Activated CD4-positive, CD25-positive, alpha-beta regulatory T cell treated with anti-CD3 and anti-CD28 coated beads, Interleukin-2, amount 50 U/mL, for 16 hours (primary cell): Measurements from ENCODE around the gene INPP5D.

Experiments
- DNase-seq: peaks from one replicate; pipeline ENCODE4 v3.0.0-alpha.2; 2020; ENCODE audit warnings: low read depth, low spot score

The INPP5D gene

DNA sequence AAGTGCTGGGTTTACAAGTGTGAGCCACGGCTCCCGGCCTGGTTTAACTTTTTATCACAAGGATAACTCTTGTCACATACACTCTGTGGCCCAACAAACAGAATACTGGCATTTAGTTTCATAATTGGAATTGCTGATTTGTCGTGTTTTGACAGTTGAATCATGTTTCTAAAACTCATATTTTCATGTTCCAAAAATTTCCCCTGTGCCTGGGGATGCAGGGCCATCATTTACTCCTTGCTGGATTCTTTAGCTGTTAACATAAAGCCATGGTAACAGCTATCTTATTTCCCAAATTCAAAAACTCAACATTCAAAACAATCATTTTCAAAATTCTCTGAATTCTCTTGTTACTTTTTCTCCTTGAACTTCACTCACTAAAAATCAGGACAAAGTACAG is 174.9 kb downstream of the INPP5D start:
- DNase-seq = no peak

DNA sequence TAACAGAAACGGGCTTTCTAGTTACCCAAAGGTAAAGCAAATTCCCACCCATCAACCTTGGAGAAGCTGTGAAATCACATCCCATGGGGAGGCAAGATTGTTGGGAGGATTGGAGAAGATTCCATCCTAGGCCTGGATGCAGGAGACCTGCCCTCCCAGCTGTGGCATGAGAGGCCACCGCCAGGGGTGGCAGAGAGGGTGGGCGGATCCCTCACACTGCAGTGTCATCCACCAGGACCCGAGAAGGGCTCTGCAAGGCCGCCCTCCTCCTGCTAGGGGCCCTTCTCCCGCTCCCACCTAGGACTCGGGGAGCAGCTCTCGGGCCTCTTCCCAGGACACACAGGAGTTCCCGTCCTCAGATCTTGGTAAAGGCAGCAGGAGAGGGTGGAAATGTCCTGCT is 175.8 kb downstream of the INPP5D start:
- no peak for DNase-seq

DNA sequence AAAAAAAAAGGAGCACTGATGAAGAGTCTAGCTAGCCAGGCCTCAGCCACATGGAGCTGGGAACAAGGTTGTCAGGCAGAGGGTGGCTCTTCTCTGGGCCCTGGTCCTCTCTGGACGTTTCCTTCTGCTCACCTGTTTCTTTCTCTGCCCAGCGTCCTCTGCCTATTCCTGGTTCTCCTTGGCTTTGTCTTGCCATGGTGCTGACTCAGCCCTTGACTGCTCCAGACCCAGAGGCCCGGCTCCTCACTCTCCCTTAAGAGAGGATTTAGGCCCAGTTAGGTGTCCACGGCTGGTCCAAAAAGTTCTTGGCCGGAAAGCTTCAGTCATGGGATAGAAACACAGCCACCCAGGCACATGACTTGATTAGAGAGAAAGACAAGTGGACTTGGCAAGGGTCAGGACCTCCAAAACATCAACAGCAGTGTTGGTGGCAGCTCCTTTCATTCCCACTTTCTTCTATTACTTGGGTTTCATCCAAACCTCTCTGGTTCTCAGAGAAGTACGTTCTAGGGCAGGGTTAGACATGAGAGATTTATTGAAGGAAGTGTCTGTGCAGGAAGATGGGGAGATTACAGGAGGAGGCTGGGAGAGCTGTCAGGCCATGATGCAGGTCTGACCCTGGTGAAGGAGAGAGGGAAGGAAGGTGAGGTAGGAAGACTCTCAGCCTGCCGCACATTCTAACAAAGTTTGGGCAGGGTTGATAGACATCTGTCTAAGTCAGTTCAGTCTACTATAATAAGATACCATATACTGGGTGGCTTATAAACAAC is 176.9 kb downstream of the INPP5D start:
- no peak for DNase-seq

DNA sequence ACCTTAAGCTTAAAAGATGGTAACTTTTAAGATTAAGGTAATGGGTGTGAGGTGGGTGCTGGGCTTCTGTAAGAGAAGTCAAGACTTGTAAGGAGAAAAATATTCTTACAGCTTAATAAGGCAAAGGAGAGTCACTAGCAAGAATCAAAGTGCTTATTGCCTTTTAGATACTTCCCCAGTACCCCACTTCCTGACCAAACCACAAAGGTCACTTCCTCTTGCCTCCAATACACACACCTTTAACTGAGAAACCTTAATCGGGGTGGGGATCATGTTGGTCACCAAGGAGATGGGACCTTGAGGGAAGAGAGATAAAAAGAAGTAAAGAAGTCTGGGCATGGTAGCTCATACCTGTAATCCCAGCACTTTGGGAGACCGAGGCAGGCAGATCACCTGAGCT is 180.8 kb downstream of the INPP5D start:
- no peak for DNase-seq

DNA sequence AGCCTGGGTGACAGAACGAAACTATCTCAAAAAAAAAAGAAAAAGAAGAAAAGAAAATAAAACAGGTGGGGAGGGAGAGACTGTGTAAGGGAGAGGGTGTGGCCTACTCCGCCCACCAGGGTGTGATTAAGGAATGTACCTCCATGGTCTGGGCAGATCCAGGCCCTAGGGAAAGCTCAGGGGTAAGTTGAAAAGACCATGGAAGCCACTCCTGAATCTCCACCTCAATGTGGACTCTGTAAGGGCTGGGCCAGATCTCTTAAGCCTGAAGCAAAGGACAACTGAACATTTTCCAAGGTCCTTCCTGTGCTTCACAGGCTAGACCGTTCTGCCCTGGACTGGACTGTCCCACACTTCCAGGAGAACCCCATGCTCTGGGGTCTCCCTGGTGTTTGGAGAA is 181.7 kb downstream of the INPP5D start:
- no peak for DNase-seq

DNA sequence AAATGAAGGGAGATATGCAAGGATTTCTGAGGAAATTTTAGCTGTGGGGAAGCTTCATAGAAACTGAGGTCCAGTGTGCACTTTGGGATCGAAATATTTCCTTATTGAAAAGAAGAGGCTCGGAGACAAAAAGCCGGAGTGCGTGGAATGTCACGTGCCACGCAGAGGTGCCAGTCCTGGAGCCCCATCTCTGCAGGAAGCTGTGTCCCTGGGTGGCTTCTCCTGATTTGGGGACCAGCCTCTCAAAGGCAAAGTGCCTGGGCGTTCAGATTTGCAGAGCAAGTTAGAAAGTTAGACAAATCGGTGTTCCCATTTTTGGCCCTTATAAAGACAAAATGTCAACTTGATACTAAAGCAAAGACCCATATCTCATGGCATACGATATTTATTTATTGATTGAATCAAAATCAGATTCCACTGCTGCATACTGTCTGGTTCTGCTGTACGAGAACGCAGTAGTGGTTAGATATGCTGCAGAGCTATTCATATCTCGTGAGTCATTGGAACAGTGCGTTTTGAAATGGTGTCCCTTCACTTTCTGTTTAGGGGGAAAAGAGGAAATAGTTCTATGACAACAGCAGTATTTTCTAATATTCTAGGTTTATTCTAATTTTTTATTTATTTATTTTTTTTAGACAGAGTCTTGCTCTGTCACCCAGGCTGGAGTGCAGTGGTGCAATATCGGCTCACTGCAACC is 182.2 kb downstream of the INPP5D start:
- no peak for DNase-seq

DNA sequence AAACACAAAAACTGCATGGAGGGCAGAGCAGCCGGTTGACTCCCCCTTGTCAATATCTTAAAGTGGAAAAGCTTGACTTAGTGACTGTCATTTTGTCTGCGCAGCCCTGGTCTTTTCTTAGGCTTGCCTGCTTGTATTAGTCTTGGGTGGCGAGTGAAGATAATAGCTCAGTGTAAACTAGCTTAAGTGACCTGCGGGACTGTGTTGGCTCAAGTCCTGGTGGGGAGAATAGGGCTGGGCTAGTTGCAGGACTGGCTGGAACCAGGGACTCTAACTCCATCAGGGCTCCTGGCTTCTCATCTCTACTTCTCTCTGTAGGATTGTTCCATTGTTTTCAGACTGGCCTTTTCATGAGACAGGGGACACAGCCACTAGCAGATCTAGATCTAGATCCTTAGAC is 183.2 kb downstream of the INPP5D start:
- DNase-seq = no peak

DNA sequence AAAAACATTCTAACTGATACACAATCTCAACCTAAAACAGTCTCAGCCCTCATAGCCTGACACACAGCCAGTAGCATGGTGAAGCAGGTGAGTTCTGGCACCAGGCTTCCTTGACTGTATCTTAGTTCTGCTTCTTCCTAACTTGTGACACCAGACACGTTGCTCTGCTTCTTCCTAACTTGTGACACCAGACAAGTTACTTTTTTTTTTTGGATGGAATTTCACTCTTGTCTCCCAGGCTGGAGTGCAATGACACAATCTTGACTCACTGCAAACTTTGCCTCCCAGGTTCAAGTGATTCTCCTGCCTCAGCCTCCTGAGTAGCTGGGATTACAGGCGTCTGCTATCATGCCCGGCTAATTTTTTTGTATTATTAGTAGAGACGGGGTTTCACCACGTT is 184.7 kb downstream of the INPP5D start:
- DNase-seq = no peak

DNA sequence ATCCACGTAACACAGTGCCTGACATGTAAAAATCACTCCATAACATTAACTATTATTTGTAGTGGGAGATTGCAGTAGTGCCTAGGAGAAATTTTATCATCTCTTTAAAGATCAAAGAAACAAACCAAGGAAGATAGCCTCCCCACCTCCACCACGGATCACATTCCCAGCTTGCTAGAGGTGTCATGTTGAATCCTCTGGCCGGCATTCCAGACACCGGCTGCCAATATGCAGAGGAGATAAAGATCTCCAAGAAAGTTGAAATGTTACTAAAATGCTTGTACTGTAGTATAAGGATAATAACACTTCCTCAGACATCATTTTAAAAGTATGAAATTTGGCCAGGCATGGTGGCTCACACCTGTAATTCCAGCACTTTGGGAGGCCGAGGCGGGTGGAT is 185.3 kb downstream of the INPP5D start:
- no peak for DNase-seq

DNA sequence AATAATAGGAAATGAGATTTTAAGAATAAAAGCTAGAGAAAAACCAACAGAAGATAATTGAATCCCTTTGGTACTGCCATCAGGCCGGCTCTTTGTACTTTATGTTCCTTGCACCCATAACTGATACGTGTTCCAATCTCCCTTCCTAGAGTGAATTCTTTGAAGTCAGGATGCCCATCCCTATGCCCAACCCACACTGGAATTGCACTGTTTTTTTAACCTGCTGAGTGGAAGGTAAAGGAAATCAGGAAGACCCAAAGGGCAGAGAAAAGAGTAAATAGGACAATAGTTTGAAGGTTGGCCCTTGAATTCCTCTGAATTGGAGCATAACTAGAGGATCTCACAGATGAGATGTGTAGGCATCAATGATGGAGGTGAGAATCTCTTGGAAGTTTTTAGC is 187.0 kb downstream of the INPP5D start:
- no peak for DNase-seq

DNA sequence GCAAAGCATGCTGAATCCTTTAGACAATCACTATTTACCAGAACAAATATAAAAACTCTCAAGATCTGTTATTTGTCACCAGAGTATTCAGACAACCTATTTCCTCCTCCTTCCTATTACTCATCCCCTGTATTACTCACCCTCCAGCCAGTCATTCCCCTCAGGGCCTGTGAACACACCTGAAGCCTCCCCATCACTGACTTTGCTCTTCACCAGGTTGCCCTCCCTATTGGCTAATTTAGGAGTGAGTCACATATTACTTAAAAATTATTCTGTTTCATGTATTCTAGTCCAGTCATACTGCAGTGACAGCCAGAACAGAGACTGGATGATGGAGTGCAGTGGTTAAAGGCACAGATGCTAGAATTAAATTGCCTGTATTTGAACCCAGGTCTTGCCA is 187.6 kb downstream of the INPP5D start:
- peak; percentile 40 for DNase-seq

DNA sequence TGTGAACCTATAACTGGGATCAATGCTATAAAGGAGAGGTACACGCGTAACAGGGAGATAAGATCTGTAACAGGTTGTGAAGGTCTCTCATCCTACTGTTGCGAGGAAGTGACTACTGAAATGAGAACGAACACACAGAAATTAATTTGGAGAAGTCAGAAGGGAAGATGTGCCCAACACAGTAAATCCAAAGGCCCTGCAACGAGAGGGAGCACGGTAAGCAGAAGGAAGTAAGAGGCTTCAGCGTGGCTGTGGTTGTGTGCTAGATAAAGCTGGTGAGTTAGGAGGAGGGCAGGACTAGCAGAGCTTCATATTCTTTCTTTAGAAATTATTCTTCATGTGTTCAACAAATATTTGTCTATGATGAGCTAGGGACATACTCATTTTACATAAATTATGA is 188.9 kb downstream of the INPP5D start:
- DNase-seq = no peak

DNA sequence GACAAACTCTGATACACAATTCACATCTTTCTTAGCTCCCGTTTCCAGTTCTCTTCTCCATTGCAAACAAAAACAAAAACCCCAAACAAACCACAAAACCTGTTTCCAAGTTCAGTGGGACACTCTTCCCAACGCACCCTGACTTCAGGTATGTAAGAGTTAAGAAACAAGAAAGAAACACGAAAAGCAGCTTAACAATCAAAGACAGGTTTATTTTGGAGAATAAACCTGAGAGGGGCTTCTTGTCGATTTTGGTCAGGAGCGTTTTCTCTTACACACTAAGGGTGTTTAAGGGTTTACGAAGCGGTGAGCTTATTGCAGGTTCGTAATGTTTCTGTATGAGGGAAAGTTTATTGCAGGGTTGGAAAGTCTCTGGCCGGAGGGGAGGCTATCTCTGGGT is 190.4 kb downstream of the INPP5D start:
- no peak for DNase-seq

DNA sequence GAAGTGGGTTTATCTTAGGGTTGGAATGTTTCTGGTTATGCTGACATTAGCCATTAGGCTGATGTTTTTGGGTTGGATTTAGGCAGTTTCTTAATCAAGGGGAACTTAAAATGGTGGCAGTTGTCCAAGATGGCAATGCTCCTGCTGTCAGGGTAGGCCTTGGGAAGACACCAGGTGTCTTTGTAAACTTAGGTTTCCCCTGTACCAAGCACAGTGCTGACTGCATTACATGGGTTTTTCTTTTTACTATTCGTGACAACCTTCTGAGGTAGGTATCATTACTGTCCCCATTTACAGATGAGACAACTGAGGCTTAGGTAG is 190.8 kb downstream of the INPP5D start:
- no peak for DNase-seq

DNA sequence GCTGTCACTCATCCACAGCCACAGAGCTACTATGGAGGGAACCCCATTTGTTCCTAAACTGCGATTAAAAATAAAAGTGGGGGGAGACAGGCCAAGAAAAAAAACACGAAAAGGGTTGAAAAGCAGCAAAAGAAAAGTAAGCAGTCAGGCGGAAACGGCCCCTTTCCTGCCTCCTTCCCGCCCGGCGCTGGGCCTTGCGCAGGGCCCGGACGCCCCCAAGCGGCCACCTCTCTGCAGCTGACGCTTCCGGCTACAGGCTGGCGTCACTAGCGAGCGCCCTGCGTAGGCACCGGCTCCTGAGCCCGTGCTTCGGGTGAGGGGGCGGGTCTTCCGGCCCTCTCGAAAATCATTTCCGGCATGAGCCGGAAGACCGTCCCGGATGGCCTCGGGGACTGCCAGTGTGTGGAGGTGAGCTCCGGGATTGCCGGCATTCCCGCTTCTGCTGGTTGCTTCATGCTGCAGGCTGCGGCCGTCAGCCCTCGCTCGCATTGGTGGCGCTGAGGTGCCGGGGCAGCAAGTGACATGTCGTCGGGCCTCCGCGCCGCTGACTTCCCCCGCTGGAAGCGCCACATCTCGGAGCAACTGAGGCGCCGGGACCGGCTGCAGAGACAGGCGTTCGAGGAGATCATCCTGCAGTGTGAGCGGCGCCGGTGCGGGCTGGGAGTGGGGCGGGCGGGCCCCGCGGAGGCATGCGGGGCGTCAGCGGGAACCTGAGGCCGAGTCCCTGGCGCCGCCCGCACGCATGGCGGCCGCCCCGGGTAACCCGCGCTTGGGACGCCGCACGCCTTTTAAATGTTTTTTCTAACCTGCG is 191.4 kb downstream of the INPP5D start, which contains the start of gene ATG16L1:
Gene ATG16L1 (plus strand): TSS at position 368 of the 811 bp plus-strand sequence. CDS start 155 bp downstream, at position 523.
- DNase-seq = peak; percentile 90

DNA sequence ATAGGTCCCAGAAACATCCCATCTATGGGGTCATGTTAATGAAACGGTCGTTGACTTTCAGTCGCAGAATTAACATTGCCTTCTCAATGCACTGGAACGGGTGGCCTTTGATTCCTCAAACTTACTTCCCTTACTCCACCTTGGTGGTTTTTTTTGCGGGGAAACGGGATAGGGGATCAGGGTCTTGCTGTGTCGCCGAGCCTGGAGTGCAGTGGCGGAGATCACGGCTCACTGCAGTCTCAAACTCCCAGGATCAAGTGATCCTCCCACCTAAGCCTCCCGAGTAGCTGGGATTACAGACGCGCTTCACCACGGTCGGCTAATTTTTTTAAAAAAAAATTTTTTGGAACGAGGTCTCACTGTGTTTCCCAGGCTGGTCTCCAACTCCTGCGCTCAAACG is 192.1 kb downstream of the INPP5D start:
- no peak for DNase-seq

DNA sequence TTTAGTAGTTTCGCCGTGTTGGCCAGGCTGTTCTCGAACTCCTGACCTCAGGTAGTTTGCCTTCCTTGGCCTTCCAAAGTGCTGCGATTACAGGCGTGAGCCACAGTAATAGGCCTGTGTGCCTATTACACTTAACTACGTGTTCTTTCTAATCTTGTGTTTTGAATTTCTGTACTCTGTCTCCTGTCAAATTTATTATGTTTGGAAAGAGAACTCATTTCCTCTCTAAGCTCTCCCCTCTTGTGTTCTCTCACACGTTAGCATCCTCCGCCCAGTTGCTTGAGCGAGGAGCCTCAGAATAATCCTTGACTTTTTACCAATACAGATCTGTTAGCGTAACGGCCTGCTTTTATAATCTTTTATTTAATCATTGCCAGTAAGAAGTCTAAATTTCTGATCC is 195.0 kb downstream of the INPP5D start:
- DNase-seq = no peak

DNA sequence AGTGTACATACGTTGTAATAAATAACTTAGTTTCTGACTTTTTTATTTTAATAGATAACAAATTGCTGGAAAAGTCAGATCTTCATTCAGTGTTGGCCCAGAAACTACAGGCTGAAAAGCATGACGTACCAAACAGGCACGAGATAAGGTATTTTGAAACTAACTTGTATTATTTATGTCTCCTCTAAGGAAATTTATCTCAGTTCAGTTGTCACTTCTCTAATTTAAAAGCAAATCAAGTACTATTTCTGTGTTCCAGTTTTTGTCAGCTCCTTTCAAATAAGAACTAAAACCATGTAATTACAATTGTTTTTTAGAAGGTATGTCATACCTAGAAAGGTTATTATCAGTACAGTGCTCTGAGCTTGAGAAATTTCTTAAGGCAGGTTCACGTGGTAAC is 195.9 kb downstream of the INPP5D start:
- no peak for DNase-seq
